Liver (tissue), 9 donors: ENCODE data around the gene LNX1. TPM values are rescaled to one million over a fixed set of nuclear protein-coding genes. Genes with fewer than 3 reads are reported as not detected.

Source experiments
- DNase-seq: peaks from one replicate; pipeline ENCODE4 v3.0.0-alpha.2; 2017; ENCODE audit warnings: low spot score
- H3K27ac ChIP-seq, 2 donors: one replicate each; pipeline ENCODE4 v1.7.0; 2013; ENCODE audit warnings: inconsistent platforms in 2 of 2, low read length in 2 of 2, control low read depth in 1 of 2, low read depth in 1 of 2, mild to moderate bottlenecking in 1 of 2
- H3K27me3 ChIP-seq, 4 donors: one replicate each; pipeline versions ENCODE4 v1.6.1 to v1.7.0; 2013; ENCODE audit warnings: low read length in 3 of 4, inconsistent platforms in 1 of 4, mild to moderate bottlenecking in 1 of 4, moderate library complexity in 1 of 4; ENCODE audit not compliant: control insufficient read depth in 4 of 4, insufficient read depth in 4 of 4
- H3K36me3 ChIP-seq, 4 donors: one replicate each; pipeline versions ENCODE4 v1.6.1 to v1.7.0; 2013; ENCODE audit warnings: low read length in 3 of 4, mild to moderate bottlenecking in 3 of 4, low read depth in 1 of 4, moderate library complexity in 1 of 4; ENCODE audit not compliant: control insufficient read depth in 4 of 4, insufficient read depth in 3 of 4
- H3K4me1 ChIP-seq, 4 donors: one replicate each; pipeline versions ENCODE4 v1.6.1 to v1.7.0; 2013; ENCODE audit warnings: low read length in 3 of 4, mild to moderate bottlenecking in 3 of 4, moderate library complexity in 1 of 4; ENCODE audit not compliant: control insufficient read depth in 4 of 4, insufficient read depth in 4 of 4
- H3K4me3 ChIP-seq, 3 donors: one replicate each; pipeline versions ENCODE4 v1.6.1 to v1.7.0; 2013; ENCODE audit warnings: low read length in 3 of 3, control low read depth in 1 of 3, low read depth in 1 of 3, mild to moderate bottlenecking in 1 of 3
- H3K9ac ChIP-seq, 2 donors: one replicate each; pipeline ENCODE4 v1.7.0; 2013; ENCODE audit warnings: low read length in 2 of 2, mild to moderate bottlenecking in 2 of 2, moderate library complexity in 2 of 2, control low read depth in 1 of 2, low read depth in 1 of 2
- H3K9me3 ChIP-seq, 4 donors: one replicate each; pipeline versions ENCODE4 v1.6.1 to v1.7.0; 2013; ENCODE audit warnings: low read length in 3 of 4; ENCODE audit not compliant: control insufficient read depth in 4 of 4
- EGR1 ChIP-seq, 2 donors: IDR thresholded peaks; 2 replicates each; pipeline ENCODE4 v1.6.1; 2016 to 2018; ENCODE audit warnings: antibody characterized with exemption in 2 of 2, low read depth in 2 of 2
- FOXA1 ChIP-seq: IDR thresholded peaks from 2 replicates; pipeline ENCODE4 v1.6.1; 2016; ENCODE audit warnings: antibody characterized with exemption
- GABPA ChIP-seq, 2 donors: IDR thresholded peaks in 1 of 2; conservative IDR thresholded peaks in 1 of 2; 2 replicates each; pipeline ENCODE4 v1.6.1; 2016; ENCODE audit warnings: antibody characterized with exemption in 2 of 2, mild to moderate bottlenecking in 1 of 2, moderate library complexity in 1 of 2
- HNF4A ChIP-seq, 2 donors: conservative IDR thresholded peaks; 2 replicates each; pipeline ENCODE4 v1.6.1; 2016; ENCODE audit warnings: antibody characterized with exemption in 2 of 2, mild to moderate bottlenecking in 2 of 2
- HNF4G ChIP-seq: IDR thresholded peaks from 2 replicates; pipeline ENCODE4 v1.6.1; 2016; ENCODE audit warnings: antibody characterized with exemption
- NR2F2 ChIP-seq: IDR thresholded peaks from 2 replicates; pipeline ENCODE4 v1.6.1; 2016; ENCODE audit warnings: antibody characterized with exemption
- RAD21 ChIP-seq, 2 donors: IDR thresholded peaks; 2 replicates each; pipeline ENCODE4 v1.6.1; 2016; ENCODE audit warnings: antibody characterized with exemption in 2 of 2, mild to moderate bottlenecking in 2 of 2
- RXRA ChIP-seq, 2 donors: IDR thresholded peaks; 2 replicates each; pipeline ENCODE4 v1.6.1; 2017 to 2018; ENCODE audit warnings: antibody characterized with exemption in 2 of 2, mild to moderate bottlenecking in 1 of 2
- SP1 ChIP-seq: IDR thresholded peaks from 2 replicates; pipeline ENCODE4 v1.6.1; 2018; ENCODE audit warnings: antibody characterized with exemption, mild to moderate bottlenecking
- TAF1 ChIP-seq: conservative IDR thresholded peaks from 2 replicates; pipeline ENCODE4 v1.6.1; 2016; ENCODE audit warnings: antibody characterized with exemption, mild to moderate bottlenecking
- YY1 ChIP-seq: IDR thresholded peaks from 2 replicates; pipeline ENCODE4 v1.6.1; 2016; ENCODE audit warnings: antibody characterized with exemption, mild to moderate bottlenecking
- WGBS: extraction: QIAGEN DNeasy Blood & Tissue Kit; methylation state at CpG from one replicate; pipeline ENCODE4 v1.1.7; 2013; 5-methylcytosine and 5-hydroxymethylcytosine counted together
- polyA plus RNA-seq, 2 donors: library from polyadenylated mRNA; stranded (reverse) in 1 of 2; unstranded in 1 of 2; fragments of 200-250 nt in 1 of 2; fragments of >200 nt in 1 of 2; fragmentation: Nextera tagmentation in 1 of 2; extraction: Ambion mirVana in 1 of 2; gene quantifications; one replicate each; pipeline versions ENCODE4 v1.2.1 to v1.2.3, GENCODE V29; 2013 to 2015
- total RNA-seq, 2 donors: library from RNA; depleted of rRNA; stranded (reverse); fragments of >200 nt; gene quantifications; one replicate each; pipeline ENCODE4 v1.2.3, GENCODE V29; 2014
- TF ChIP-seq, protein P1 (sequence below): IDR thresholded peaks from 2 replicates; pipeline ENCODE4 v1.6.1; 2016; ENCODE audit warnings: antibody characterized with exemption
- TF ChIP-seq, protein P2 (sequence below): IDR thresholded peaks from 2 replicates; pipeline ENCODE4 v1.6.1; 2016; ENCODE audit warnings: antibody characterized with exemption
- TF ChIP-seq, protein P3 (sequence below): IDR thresholded peaks from 2 replicates; pipeline ENCODE4 v1.6.1; 2016; ENCODE audit warnings: antibody characterized with exemption
- TF ChIP-seq, protein P4 (sequence below): IDR thresholded peaks from 2 replicates; pipeline ENCODE4 v1.6.1; 2016; ENCODE audit warnings: antibody characterized with exemption, mild to moderate bottlenecking
- donor health status: healthy.
- donor health status: healthy.
- donor health status: healthy.
- donor health status: healthy.
- donor health status: healthy.

LNX1 gene
- total and polyA plus RNA-seq, 4 donors: 1.5 to 3.4 (median 2.3) TPM

DNA sequence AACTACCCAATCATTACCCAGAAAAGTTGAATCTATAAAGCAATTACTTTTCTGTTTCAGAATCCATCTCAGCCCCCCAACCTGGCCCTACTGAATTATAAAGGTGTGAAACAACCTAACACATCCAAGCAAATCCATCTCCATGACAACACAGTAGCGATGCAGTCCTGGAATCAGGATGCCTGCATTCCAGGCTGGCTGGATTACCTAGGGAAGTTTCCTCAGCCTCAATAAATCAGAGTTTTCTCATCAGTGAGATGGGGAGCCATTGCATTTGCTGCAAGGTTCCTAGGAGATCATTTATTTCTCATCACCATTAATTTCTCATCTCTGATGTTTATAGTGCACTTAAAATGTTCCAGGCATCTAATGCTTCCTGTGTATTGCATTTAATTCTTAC is 46.0 kb downstream of the LNX1 start:
- 92% methylated on average over 1 of the region's 1 CpG for WGBS
- H3K36me3 ChIP-seq: no peaks in the 10 kb centered on the region
- DNase-seq: no peak
- H3K9ac ChIP-seq: no peak overlapping the region
- TF ChIP-seq NR2F2: no peak
- TF ChIP-seq SP1: no peak
- no peak for TF ChIP-seq EGR1 (IDR thresholded peaks at IDR 0.05; ENCODE audit: low read depth in 2 of 2)
- TF ChIP-seq TAF1: no peak
- TF ChIP-seq, protein P1, sequence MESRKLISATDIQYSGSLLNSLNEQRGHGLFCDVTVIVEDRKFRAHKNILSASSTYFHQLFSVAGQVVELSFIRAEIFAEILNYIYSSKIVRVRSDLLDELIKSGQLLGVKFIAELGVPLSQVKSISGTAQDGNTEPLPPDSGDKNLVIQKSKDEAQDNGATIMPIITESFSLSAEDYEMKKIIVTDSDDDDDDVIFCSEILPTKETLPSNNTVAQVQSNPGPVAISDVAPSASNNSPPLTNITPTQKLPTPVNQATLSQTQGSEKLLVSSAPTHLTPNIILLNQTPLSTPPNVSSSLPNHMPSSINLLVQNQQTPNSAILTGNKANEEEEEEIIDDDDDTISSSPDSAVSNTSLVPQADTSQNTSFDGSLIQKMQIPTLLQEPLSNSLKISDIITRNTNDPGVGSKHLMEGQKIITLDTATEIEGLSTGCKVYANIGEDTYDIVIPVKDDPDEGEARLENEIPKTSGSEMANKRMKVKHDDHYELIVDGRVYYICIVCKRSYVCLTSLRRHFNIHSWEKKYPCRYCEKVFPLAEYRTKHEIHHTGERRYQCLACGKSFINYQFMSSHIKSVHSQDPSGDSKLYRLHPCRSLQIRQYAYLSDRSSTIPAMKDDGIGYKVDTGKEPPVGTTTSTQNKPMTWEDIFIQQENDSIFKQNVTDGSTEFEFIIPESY: no peak
- TF ChIP-seq HNF4A (conservative IDR thresholded peaks at IDR 0.05): no peak
- TF ChIP-seq, protein P2, sequence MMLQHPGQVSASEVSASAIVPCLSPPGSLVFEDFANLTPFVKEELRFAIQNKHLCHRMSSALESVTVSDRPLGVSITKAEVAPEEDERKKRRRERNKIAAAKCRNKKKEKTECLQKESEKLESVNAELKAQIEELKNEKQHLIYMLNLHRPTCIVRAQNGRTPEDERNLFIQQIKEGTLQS: no peak
- no peak for TF ChIP-seq RAD21 (IDR thresholded peaks at IDR 0.05)
- TF ChIP-seq, protein P3, sequence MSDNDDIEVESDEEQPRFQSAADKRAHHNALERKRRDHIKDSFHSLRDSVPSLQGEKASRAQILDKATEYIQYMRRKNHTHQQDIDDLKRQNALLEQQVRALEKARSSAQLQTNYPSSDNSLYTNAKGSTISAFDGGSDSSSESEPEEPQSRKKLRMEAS: no peak
- H3K4me1 ChIP-seq: peaks cover 6 to 15% (median 13%) of the 10 kb centered on the region in 4 donors
- no peak overlapping the region for H3K27ac ChIP-seq
- no peaks in the 10 kb centered on the region for H3K9me3 ChIP-seq
- no peak overlapping the region for H3K4me3 ChIP-seq
- H3K27me3 ChIP-seq: no peaks in the 10 kb centered on the region

DNA sequence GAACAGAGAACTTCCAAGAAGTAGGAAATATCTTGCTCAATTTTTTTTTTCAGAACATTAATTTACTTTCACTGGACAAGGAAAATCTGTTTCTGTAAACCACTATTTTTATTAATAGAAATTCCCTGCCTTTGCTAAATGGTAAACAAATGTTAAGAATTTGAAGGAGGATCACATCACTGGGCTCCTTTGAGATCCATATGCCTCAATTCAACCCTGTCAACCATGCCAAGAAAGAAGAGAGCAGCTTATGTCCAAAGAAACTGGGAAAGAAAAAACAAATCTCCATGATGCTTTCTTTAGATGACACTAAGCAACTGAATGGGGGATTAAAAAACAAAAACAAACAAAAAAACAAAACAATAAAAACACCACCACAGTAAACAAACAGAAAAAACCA is 47.7 kb downstream of the LNX1 start:
- Histone ChIP-seq H3K4me3 (no peak overlapping the region), H3K27ac (no peak overlapping the region), H3K9me3 (no peaks in the 10 kb centered on the region), H3K4me1 (peaks cover 6 to 15% (median 13%) of the 10 kb centered on the region in 4 donors), H3K36me3 (no peaks in the 10 kb centered on the region), H3K9ac (no peak overlapping the region), H3K27me3 (no peaks in the 10 kb centered on the region)
- no peak for DNase-seq
- TF ChIP-seq GABPA (IDR thresholded peaks at IDR 0.05 in 1 of 2, conservative IDR thresholded peaks at IDR 0.05 in 1 of 2): no peak
- TF ChIP-seq, protein P1: no peak
- no peak for TF ChIP-seq FOXA1
- TF ChIP-seq HNF4G: no peak
- TF ChIP-seq, protein P4, sequence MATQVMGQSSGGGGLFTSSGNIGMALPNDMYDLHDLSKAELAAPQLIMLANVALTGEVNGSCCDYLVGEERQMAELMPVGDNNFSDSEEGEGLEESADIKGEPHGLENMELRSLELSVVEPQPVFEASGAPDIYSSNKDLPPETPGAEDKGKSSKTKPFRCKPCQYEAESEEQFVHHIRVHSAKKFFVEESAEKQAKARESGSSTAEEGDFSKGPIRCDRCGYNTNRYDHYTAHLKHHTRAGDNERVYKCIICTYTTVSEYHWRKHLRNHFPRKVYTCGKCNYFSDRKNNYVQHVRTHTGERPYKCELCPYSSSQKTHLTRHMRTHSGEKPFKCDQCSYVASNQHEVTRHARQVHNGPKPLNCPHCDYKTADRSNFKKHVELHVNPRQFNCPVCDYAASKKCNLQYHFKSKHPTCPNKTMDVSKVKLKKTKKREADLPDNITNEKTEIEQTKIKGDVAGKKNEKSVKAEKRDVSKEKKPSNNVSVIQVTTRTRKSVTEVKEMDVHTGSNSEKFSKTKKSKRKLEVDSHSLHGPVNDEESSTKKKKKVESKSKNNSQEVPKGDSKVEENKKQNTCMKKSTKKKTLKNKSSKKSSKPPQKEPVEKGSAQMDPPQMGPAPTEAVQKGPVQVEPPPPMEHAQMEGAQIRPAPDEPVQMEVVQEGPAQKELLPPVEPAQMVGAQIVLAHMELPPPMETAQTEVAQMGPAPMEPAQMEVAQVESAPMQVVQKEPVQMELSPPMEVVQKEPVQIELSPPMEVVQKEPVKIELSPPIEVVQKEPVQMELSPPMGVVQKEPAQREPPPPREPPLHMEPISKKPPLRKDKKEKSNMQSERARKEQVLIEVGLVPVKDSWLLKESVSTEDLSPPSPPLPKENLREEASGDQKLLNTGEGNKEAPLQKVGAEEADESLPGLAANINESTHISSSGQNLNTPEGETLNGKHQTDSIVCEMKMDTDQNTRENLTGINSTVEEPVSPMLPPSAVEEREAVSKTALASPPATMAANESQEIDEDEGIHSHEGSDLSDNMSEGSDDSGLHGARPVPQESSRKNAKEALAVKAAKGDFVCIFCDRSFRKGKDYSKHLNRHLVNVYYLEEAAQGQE: no peak
- no peak for TF ChIP-seq HNF4A (conservative IDR thresholded peaks at IDR 0.05)
- TF ChIP-seq TAF1: no peak
- TF ChIP-seq YY1: no peak
- TF ChIP-seq, protein P2: no peak
- TF ChIP-seq RXRA (IDR thresholded peaks at IDR 0.05): no peak
- no peak for TF ChIP-seq RAD21 (IDR thresholded peaks at IDR 0.05)
